Nephron (organoid): ENCODE results near the gene MST1R.
"Not testable (repeated sequence)": the region's sequence is repeated elsewhere in the genome, so short reads cannot be mapped to it uniquely, and the experiment has no call there.

Experiments
- H3K27ac Mint-ChIP-seq, 3 experiments: 2 replicates each; pipeline ENCODE4 v1.8.0; 2020; ENCODE audit warnings: mixed read lengths in 3 of 3, mild to moderate bottlenecking in 2 of 3, moderate library complexity in 1 of 3
- H3K27me3 Mint-ChIP-seq: 2 replicates; pipeline ENCODE4 v1.8.0; 2021; ENCODE audit warnings: low read depth, mild to moderate bottlenecking, moderate library complexity, mixed read lengths
- H3K36me3 Mint-ChIP-seq: 2 replicates; pipeline ENCODE4 v1.8.0; 2020; ENCODE audit warnings: low read depth, mixed read lengths
- H3K4me1 Mint-ChIP-seq: 2 replicates; pipeline ENCODE4 v1.8.0; 2020; ENCODE audit warnings: mixed read lengths
- H3K4me3 Mint-ChIP-seq, 3 experiments: 2 replicates each; pipeline ENCODE4 v1.8.0; 2020; ENCODE audit warnings: mild to moderate bottlenecking in 3 of 3, mixed read lengths in 3 of 3, moderate library complexity in 2 of 3
- H3K9me3 Mint-ChIP-seq: 2 replicates; pipeline ENCODE4 v1.8.0; 2020; ENCODE audit warnings: mixed read lengths
- TF ChIP-seq, protein P1 (sequence below), 3 experiments: fragments of 200-600 bp; sonication (generic); IDR thresholded peaks; one replicate each; pipeline ENCODE4 v1.5.0; 2021; ENCODE audit warnings: antibody characterized with exemption in 3 of 3; ENCODE audit not compliant: unreplicated experiment in 3 of 3

MST1R gene

DNA sequence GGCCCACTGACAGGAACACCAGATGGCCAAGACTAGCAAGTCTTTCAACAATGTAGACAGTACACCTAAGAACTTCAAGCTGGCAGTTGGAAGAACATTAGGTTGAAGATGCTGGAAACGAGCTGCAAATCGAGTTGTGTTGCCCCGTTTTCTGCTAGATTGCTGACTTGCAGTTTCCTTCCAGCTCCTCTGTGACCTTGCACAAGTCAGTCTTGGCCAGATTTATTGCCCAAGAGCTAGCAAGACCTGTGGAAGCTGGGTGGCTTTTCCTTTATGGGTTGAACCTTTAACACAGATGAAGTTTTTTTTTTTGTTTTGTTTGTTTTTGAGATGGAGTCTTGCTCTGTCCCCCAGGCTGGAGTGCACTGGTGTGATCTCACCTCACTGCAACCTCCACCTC is 33.4 kb upstream of the MST1R start:
- Mint-ChIP-seq H3K27me3 (peaks cover 4% of the 10 kb centered on the region), H3K9me3 (no peaks in the 10 kb centered on the region), H3K27ac (peak overlapping the region in 1 of 3 experiments; percentile 70), H3K4me1 (peaks cover 9% of the 10 kb centered on the region), H3K4me3 (no peak overlapping the region), H3K36me3 (no peaks in the 10 kb centered on the region)
- TF ChIP-seq, protein P1, sequence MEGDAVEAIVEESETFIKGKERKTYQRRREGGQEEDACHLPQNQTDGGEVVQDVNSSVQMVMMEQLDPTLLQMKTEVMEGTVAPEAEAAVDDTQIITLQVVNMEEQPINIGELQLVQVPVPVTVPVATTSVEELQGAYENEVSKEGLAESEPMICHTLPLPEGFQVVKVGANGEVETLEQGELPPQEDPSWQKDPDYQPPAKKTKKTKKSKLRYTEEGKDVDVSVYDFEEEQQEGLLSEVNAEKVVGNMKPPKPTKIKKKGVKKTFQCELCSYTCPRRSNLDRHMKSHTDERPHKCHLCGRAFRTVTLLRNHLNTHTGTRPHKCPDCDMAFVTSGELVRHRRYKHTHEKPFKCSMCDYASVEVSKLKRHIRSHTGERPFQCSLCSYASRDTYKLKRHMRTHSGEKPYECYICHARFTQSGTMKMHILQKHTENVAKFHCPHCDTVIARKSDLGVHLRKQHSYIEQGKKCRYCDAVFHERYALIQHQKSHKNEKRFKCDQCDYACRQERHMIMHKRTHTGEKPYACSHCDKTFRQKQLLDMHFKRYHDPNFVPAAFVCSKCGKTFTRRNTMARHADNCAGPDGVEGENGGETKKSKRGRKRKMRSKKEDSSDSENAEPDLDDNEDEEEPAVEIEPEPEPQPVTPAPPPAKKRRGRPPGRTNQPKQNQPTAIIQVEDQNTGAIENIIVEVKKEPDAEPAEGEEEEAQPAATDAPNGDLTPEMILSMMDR (IDR thresholded peaks at IDR 0.05; ENCODE audit: unreplicated experiment in 3 of 3), result no peak

DNA sequence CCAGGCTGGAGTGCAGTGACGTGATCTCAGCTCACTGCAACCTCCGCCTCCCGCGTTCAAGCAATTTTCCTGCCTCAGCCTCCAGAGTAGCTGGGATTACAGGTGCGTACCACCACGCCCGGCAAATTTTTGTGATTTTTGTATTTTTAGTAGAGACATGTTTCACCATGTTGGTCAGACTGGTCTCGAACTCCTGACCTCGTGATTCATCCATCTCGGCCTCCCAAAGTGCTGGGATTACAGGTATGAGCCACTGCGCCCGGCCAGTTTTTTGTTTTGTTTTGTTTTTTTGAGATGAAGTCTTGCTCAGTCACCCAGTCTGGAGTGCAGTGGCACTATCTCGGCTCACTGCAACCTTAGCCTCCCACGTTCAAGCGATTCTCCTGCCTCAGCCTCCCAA is 28.6 kb upstream of the MST1R start:
- not testable (repeated sequence) for H3K9me3 Mint-ChIP-seq, H3K27ac Mint-ChIP-seq, H3K4me3 Mint-ChIP-seq, H3K36me3 Mint-ChIP-seq, H3K27me3 Mint-ChIP-seq
- peaks cover 12% of the 10 kb centered on the region for H3K4me1 Mint-ChIP-seq

DNA sequence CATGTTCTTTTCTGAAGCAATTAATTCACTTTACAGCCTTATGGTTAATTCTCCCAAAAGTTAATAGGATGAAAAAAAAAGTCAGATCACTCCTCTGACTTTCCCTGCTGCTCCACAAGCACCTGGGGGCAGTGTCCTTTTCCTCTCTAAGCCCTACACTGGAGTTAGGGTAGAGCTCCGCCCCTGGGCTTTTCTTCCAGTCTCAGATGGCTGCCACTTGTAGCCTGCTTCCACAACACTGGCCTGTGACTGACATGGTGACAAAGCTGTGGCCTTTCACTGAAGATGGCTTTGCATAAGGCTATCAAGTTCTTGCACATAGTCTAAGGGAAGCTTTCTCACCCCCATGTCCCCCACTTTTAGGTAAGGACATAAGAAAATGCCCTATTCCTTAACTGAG is 27.2 kb upstream of the MST1R start:
- no peaks in the 10 kb centered on the region for H3K9me3 Mint-ChIP-seq
- no peaks in the 10 kb centered on the region for H3K27me3 Mint-ChIP-seq
- H3K4me3 Mint-ChIP-seq, result peak overlapping the region; percentile 59 to 68 (median 65)
- H3K4me1 Mint-ChIP-seq, result peaks cover 12% of the 10 kb centered on the region
- TF ChIP-seq, protein P1 (IDR thresholded peaks at IDR 0.05; ENCODE audit: unreplicated experiment in 3 of 3), result no peak
- H3K36me3 Mint-ChIP-seq, result peaks cover under 1% of the 10 kb centered on the region
- H3K27ac Mint-ChIP-seq, result peak overlapping the region; percentile 95 to 99 (median 99)

DNA sequence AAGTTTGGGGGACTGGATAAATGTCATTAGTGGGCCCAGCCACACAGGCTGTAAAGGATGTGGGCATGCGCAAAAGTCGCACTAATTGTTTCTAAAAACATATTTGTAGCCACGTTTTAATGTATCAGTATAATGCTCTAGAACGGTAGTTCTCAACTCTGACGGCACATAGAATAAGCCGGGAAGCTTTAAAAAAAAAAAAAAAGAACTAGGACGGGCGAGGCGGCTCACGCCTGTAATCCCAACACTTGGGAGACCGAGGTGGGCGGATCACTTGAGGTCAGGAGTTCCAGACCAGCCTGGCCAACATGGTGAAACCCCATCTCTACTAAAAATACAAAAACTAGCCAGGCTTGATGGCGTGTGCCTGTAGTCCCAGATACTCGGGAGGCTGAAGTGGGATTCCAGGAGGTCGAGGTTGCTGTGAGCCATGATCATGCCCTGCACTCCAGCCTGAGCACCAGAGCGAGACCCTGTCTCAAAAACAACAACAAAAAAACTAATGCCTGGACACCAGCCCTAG is 26.6 kb upstream of the MST1R start:
- Mint-ChIP-seq H3K27me3 (no peaks in the 10 kb centered on the region), H3K9me3 (no peaks in the 10 kb centered on the region), H3K4me1 (peaks cover 12% of the 10 kb centered on the region), H3K4me3 (peak overlapping the region; percentile 89 to 94 (median 92)), H3K27ac (peak overlapping the region; percentile 95 to 99 (median 99)), H3K36me3 (peaks cover 3% of the 10 kb centered on the region)
- TF ChIP-seq, protein P1 (IDR thresholded peaks at IDR 0.05; ENCODE audit: unreplicated experiment in 3 of 3), result no peak

DNA sequence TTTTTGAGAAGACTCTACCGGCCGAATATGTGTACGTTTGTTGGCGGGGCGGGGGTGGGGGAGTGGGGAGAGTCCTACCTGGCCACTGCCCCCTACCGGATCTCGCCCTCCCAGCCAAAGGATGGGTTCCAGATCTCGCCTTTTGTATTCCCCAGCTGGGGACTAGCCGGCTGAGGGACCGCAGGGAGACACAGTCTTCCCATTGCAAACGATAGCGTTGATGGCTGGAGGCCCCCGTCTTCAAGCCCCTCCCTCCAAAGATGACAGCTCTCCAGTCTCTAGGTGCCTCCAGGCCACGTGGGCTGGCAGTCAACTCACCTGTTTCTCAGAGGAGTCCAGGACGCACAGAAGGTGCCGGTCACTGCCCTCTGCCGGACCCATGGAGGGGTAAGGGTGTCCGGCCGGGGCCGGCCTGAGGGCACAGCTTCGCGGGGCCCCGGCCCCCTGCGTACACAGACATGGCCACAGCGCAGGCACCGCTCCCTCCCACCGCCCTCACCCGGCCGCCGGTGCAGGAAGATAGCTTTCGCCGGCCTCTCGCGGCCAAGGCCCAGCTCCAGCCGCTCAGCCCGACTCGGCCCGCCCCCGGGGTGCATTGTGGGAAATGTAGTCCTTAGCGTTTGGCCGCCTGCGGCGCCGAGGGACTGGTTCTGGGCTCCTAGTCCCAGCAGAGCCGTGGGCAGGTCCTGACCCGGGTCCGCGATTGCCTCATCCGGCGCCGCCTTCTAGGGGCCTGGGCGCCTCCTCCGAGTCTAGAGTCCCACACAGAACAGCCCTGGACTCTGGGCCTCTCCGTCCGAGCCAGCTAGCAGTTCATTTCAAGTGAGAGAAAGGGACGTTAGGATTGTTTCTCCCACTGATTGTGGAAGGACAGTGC is 25.9 kb upstream of the MST1R start, which contains the start of gene MON1A:
MON1A (minus strand) TSS at position 521 of the 877 bp plus-strand sequence. CDS start 16,465 bp downstream, outside the sequence.
- peak within 1 kb of the TSS; percentile 89 to 94 (median 92) for H3K4me3 Mint-ChIP-seq
- H3K9me3 Mint-ChIP-seq, result no peaks in the 10 kb centered on the region
- H3K27me3 Mint-ChIP-seq, result no peaks in the 10 kb centered on the region
- H3K36me3 Mint-ChIP-seq, result peaks cover 3% of the 10 kb centered on the region
- peak within 1 kb of the TSS; percentile 95 to 99 (median 99) for H3K27ac Mint-ChIP-seq
- peaks cover 12% of the 10 kb centered on the region for H3K4me1 Mint-ChIP-seq
- TF ChIP-seq, protein P1 (IDR thresholded peaks at IDR 0.05; ENCODE audit: unreplicated experiment in 3 of 3), result peak; percentile 23 to 32 (median 31)

DNA sequence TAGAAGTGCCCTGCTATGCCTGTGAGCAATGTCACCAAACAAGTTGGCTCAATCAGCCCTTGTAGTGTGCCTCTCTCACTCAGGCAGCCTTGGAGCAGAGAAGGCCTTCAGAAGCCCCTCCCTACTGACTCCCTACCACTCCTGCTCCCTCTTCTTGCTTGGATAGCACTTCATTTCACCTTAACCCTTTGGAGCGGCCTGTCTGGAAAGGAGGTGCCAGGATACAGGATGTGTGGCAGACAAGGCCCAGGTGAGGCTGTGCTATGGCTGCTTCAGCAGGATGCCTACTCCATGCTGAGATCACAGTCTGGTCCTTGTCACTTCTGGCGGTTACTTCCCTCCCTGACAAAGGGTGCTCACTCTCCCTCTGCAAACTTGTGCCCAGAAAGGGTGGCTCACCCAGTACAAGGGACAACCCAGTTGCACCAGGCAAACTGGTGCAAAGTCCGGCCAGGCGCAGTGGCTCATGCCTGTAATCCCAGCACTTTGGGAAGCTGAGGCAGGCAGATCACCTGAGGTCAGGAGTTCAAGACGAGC is 24.9 kb upstream of the MST1R start:
- no peaks in the 10 kb centered on the region for H3K27me3 Mint-ChIP-seq
- H3K4me1 Mint-ChIP-seq, result peaks cover 12% of the 10 kb centered on the region
- H3K9me3 Mint-ChIP-seq, result no peaks in the 10 kb centered on the region
- peaks cover 6% of the 10 kb centered on the region for H3K36me3 Mint-ChIP-seq
- TF ChIP-seq, protein P1 (IDR thresholded peaks at IDR 0.05; ENCODE audit: unreplicated experiment in 3 of 3), result no peak
- no peak overlapping the region for H3K27ac Mint-ChIP-seq
- H3K4me3 Mint-ChIP-seq, result peak overlapping the region; percentile 89 to 94 (median 92)
